SU-DHL-6 (cell line): ENCODE measurements around the gene ARFGAP3.

Experiments
- H2AFZ ChIP-seq: fragments of 200-600 bp; sonication (generic); 2 replicates; pipeline ENCODE4 v1.6.1; 2014; ENCODE audit warnings: low read depth, mild to moderate bottlenecking, moderate library complexity, mixed read lengths, antibody characterized with exemption, low read length; ENCODE audit not compliant: severe bottlenecking
- H3F3A ChIP-seq: fragments of 200-600 bp; shearing (Covaris generic); 2 replicates; pipeline ENCODE4 v1.6.0; 2016; ENCODE audit warnings: antibody characterized with exemption, mild to moderate bottlenecking; ENCODE audit not compliant: insufficient read depth
- H3K27ac ChIP-seq: fragments of 200-600 bp; sonication (generic); 2 replicates; pipeline ENCODE4 v1.5.1; 2016; ENCODE audit warnings: low read depth, mild to moderate bottlenecking, low read length, moderate library complexity, mixed read lengths
- H3K27me3 ChIP-seq: fragments of 200-600 bp; sonication (generic), shearing (Covaris generic); 2 replicates; pipeline ENCODE4 v1.6.0; 2014; ENCODE audit warnings: mild to moderate bottlenecking, low read length
- H3K36me3 ChIP-seq: fragments of 200-600 bp; sonication (generic); 2 replicates; pipeline ENCODE4 v1.6.1; 2014; ENCODE audit warnings: mild to moderate bottlenecking, low read length, mixed read lengths
- H3K4me2 ChIP-seq: fragments of 300-600, 200-600 bp; shearing (Covaris generic), sonication (generic); 2 replicates; pipeline ENCODE4 v1.6.0; 2014; ENCODE audit warnings: low read length, low read depth, mild to moderate bottlenecking; ENCODE audit not compliant: poor library complexity, severe bottlenecking
- H3K4me3 ChIP-seq: fragments of 200-600 bp; sonication (generic); 2 replicates; pipeline ENCODE4 v1.5.1; 2014; ENCODE audit warnings: antibody characterized with exemption, low read length, mild to moderate bottlenecking, mixed read lengths; ENCODE audit not compliant: insufficient read depth, poor library complexity, severe bottlenecking
- H3K79me2 ChIP-seq: fragments of 200-600 bp; sonication (generic); 2 replicates; pipeline ENCODE4 v1.6.1; 2014; ENCODE audit warnings: mild to moderate bottlenecking, low read length, moderate library complexity; ENCODE audit not compliant: insufficient read depth
- H3K9ac ChIP-seq: fragments of 200-600 bp; sonication (generic); 2 replicates; pipeline ENCODE4 v1.7.0; 2014; ENCODE audit warnings: mild to moderate bottlenecking, low read length
- H3K9me2 ChIP-seq: fragments of 200-600 bp; sonication (generic); replicated peaks from 2 replicates; pipeline ENCODE4 v1.6.1; 2014; ENCODE audit warnings: low read length; ENCODE audit not compliant: insufficient read depth
- H3K9me3 ChIP-seq: fragments of 200-600 bp; sonication (generic); 2 replicates; pipeline ENCODE4 v1.6.1; 2014; ENCODE audit warnings: low read length, mixed read lengths; ENCODE audit not compliant: insufficient read depth
- H4K20me1 ChIP-seq: fragments of 200-600 bp; sonication (generic); 2 replicates; pipeline ENCODE4 v1.6.1; 2014; ENCODE audit warnings: low read depth, mild to moderate bottlenecking, antibody characterized with exemption, low read length, moderate library complexity, mixed read lengths
- CTCF ChIP-seq: fragments of 200-600 bp; sonication (generic); IDR thresholded peaks from one replicate; pipeline ENCODE4 v1.5.1; 2017; ENCODE audit warnings: antibody characterized with exemption, mild to moderate bottlenecking, low read length, moderate library complexity; ENCODE audit not compliant: insufficient read depth, poor library complexity, severe bottlenecking
- EZH2phosphoT487 ChIP-seq: fragments of 200-600 bp; sonication (generic), shearing (Covaris generic); conservative IDR thresholded peaks from 2 replicates; pipeline ENCODE4 v1.6.1; 2018; ENCODE audit warnings: mild to moderate bottlenecking, antibody characterized with exemption, low read length, moderate library complexity, mixed read lengths

ARFGAP3 gene

GRCh38 chr22:42793848-42794405 is 63.1 kb downstream of the ARFGAP3 start:
- Histone ChIP-seq H3K27me3 (no peaks in the 10 kb centered on the region), H3K4me3 (no peak overlapping the region), H3K4me2 (no peak overlapping the region), H3K27ac (no peak overlapping the region), H2AFZ (no peak overlapping the region), H3K9ac (no peak overlapping the region), H3K9me2 (no peaks in the 10 kb centered on the region), H3K9me3 (no peaks in the 10 kb centered on the region), H3K36me3 (no peaks in the 10 kb centered on the region), H3F3A (peaks cover 3% of the 10 kb centered on the region; the same call in 1 of the 2 replicates), H4K20me1 (no peaks in the 10 kb centered on the region), H3K79me2 (no peaks in the 10 kb centered on the region)
- TF ChIP-seq CTCF (no peak), EZH2phosphoT487 (no peak)

- Histone ChIP-seq H2AFZ (no peak overlapping the region), H3K79me2 (no peaks in the 10 kb centered on the region), H3K9ac (no peak overlapping the region), H3K4me2 (no peak overlapping the region), H3K9me2 (no peaks in the 10 kb centered on the region), H3K36me3 (no peaks in the 10 kb centered on the region), H4K20me1 (no peaks in the 10 kb centered on the region), H3K9me3 (no peaks in the 10 kb centered on the region), H3K4me3 (no peak overlapping the region), H3K27me3 (no peaks in the 10 kb centered on the region), H3F3A (peaks cover 3% of the 10 kb centered on the region; the same call in 1 of the 2 replicates), H3K27ac (no peak overlapping the region)
- TF ChIP-seq EZH2phosphoT487 (no peak), CTCF (no peak)
Measured at GRCh38 chr22:42792909-42793847, 63.9 kb downstream of the ARFGAP3 start.

- Histone ChIP-seq H3K27me3 (no peaks in the 10 kb centered on the region), H3F3A (peaks cover 2% of the 10 kb centered on the region; the same call in 1 of the 2 replicates), H3K4me2 (no peak overlapping the region), H3K79me2 (no peaks in the 10 kb centered on the region), H3K9ac (no peak overlapping the region), H3K36me3 (no peaks in the 10 kb centered on the region), H3K9me2 (no peaks in the 10 kb centered on the region), H3K27ac (no peak overlapping the region), H3K4me3 (no peak overlapping the region), H4K20me1 (no peaks in the 10 kb centered on the region), H3K9me3 (no peaks in the 10 kb centered on the region), H2AFZ (no peak overlapping the region)
- TF ChIP-seq EZH2phosphoT487: no peak
Measured at GRCh38 chr22:42792453-42792908, 64.6 kb downstream of the ARFGAP3 start.
